ENCODE data around the gene WIZ. TPM values are rescaled to one million over a fixed set of nuclear protein-coding genes. Genes with fewer than 3 reads are reported as not detected.

Gene WIZ
- total and polyA plus RNA-seq, 2 of the 4 experiments (the other 2 are of a cell fraction): 0.90 to 27.1 TPM

GRCh38 chr19:15371119-15371518 is 78.6 kb downstream of the WIZ start:
- H4K5ac ChIP-seq (ENCODE audit: low read depth, low read length): no peak overlapping the region
- H3K4me3 ChIP-seq (ENCODE audit: insufficient read depth, low read depth, low read length): no peak overlapping the region
- H3K9me1 ChIP-seq (ENCODE audit: insufficient read depth, low read length): no peaks in the 10 kb centered on the region; the same call in 1 of the 2 replicates
- TF ChIP-seq CHD1 (IDR thresholded peaks at IDR 0.05; ENCODE audit: low read depth, low read length): no peak
- TF ChIP-seq POLR2A (IDR thresholded peaks at IDR 0.05; ENCODE audit: low read depth, low read length): no peak
- no peak for TF ChIP-seq NFE2L2 (IDR thresholded peaks at IDR 0.05; ENCODE audit: low read depth, low read length)
- TF ChIP-seq ELK1 (IDR thresholded peaks at IDR 0.05; ENCODE audit: borderline replicate concordance, low read depth, low read length): no peak
- no peak for TF ChIP-seq MAFK (IDR thresholded peaks at IDR 0.05; ENCODE audit: low read depth, low read length)
- TF ChIP-seq RFX5 (IDR thresholded peaks at IDR 0.05; ENCODE audit: low read depth, low read length): no peak
- TF ChIP-seq SMC3 (IDR thresholded peaks at IDR 0.05; ENCODE audit: low read depth, low read length): no peak
- TF ChIP-seq USF2 (IDR thresholded peaks at IDR 0.05; ENCODE audit: low read depth, low read length): no peak
- TF ChIP-seq CEBPB (IDR thresholded peaks at IDR 0.05; ENCODE audit: low read depth, low read length): no peak
- no peak for TF ChIP-seq FOS (IDR thresholded peaks at IDR 0.05; ENCODE audit: low read depth, low read length)
- TF ChIP-seq MAZ (IDR thresholded peaks at IDR 0.05; ENCODE audit: borderline replicate concordance, low read depth, low read length): no peak
- no peak for TF ChIP-seq CTCF (conservative IDR thresholded peaks at IDR 0.05; ENCODE audit: low read depth, low read length)
- no peak for TF ChIP-seq RCOR1 (IDR thresholded peaks at IDR 0.05; ENCODE audit: insufficient replicate concordance, low read length)
- TF ChIP-seq MXI1 (IDR thresholded peaks at IDR 0.05; ENCODE audit: borderline replicate concordance, low read depth, low read length): no peak
- TF ChIP-seq BHLHE40 (IDR thresholded peaks at IDR 0.05; ENCODE audit: low read depth, low read length): no peak
- H2AFZ ChIP-seq (replicated peaks; ENCODE audit: low read length, poor library complexity): no peak overlapping the region
- no peak overlapping the region for H2AK5ac ChIP-seq (ENCODE audit: low read depth, low read length)
- ATAC-seq (ENCODE audit: low read depth): no peak
- no peaks in the 10 kb centered on the region for H3K9me3 ChIP-seq (ENCODE audit: control insufficient read depth, insufficient read depth, low read length)
- H3K18ac ChIP-seq (ENCODE audit: low read depth, low read length): no peak overlapping the region
- BruUV-seq (replicated peaks): no TSS peak
- WGBS, 2 experiments (ENCODE audit: extremely low coverage in 2 of 2, insufficient read length in 1 of 2): no CpG with 5 or more reads among the region's 7 CpGs
- H3K27ac ChIP-seq (ENCODE audit: insufficient read depth, low read length): no peak overlapping the region
- H3K4ac ChIP-seq (ENCODE audit: low read depth, low read length): no peak overlapping the region
- no peak overlapping the region for H3K23ac ChIP-seq (ENCODE audit: low read depth, low read length)
- no peak overlapping the region for H2AK9ac ChIP-seq (replicated peaks; ENCODE audit: low read depth, low read length, poor library complexity)
- no peak overlapping the region for H2BK20ac ChIP-seq (ENCODE audit: low read depth, low read length)
- DNase-seq: no peak
- dilution Hi-C loops (cut with HindIII; ENCODE audit: low sequenced_read_pairs, unreplicated experiment) (no loop called here), intact Hi-C loops (cut with micrococcal nuclease) (loop anchor here (10.0 kb wide), 1 partner anchor 266 kb away; the partner anchor contains the start of gene SYDE1), in situ Hi-C loops (cut with MboI; ENCODE audit: low sequenced_read_pairs) (no loop called here)
- H3K9ac ChIP-seq (ENCODE audit: low read depth, low read length): no peak overlapping the region
- H2BK120ac ChIP-seq (ENCODE audit: low read depth, low read length): no peak overlapping the region
- no peak overlapping the region for H2BK5ac ChIP-seq (ENCODE audit: low read depth, low read length, poor library complexity, severe bottlenecking)
- CTCF ChIA-PET: interaction anchor here (0.9 kb wide), 1 partner anchor 48 kb away, joined by 3 read pairs; the partner anchor contains the start of gene AKAP8L
- no peaks in the 10 kb centered on the region for H3K4me1 ChIP-seq (ENCODE audit: control insufficient read depth, insufficient read depth, low read length)
- peaks cover 30% of the 10 kb centered on the region for H4K20me1 ChIP-seq (ENCODE audit: insufficient read depth, low read length)
- H3K56ac ChIP-seq (ENCODE audit: extremely low read depth, insufficient read depth, low read length): no peak overlapping the region
- no peak overlapping the region for H4K8ac ChIP-seq (ENCODE audit: low read depth in 2 of 2, low read length in 2 of 2)
- H3K36me3 ChIP-seq (ENCODE audit: control insufficient read depth, insufficient read depth, low read length): peaks cover 63% of the 10 kb centered on the region
- no peak overlapping the region for H3K4me2 ChIP-seq (ENCODE audit: low read depth, low read length)
- no peak overlapping the region for H3K14ac ChIP-seq (replicated peaks; ENCODE audit: low read depth, low read length)
- peaks cover 12 to 63% of the 10 kb centered on the region in 2 experiments for H3K79me1 ChIP-seq (ENCODE audit: low read depth in 1 of 2, low read length in 2 of 2)
- POLR2A ChIA-PET (ENCODE audit: unreplicated experiment): no interaction called here
- H4K91ac ChIP-seq (ENCODE audit: insufficient read depth, low read depth, low read length): no peak overlapping the region
- H2BK15ac ChIP-seq (ENCODE audit: low read depth, low read length): no peak overlapping the region
- H3K27me3 ChIP-seq (ENCODE audit: control insufficient read depth, insufficient read depth, low read length): no peaks in the 10 kb centered on the region

Data from IMR-90 (cell line).